ENCODE measurements around the gene CFHR2.

DNA sequence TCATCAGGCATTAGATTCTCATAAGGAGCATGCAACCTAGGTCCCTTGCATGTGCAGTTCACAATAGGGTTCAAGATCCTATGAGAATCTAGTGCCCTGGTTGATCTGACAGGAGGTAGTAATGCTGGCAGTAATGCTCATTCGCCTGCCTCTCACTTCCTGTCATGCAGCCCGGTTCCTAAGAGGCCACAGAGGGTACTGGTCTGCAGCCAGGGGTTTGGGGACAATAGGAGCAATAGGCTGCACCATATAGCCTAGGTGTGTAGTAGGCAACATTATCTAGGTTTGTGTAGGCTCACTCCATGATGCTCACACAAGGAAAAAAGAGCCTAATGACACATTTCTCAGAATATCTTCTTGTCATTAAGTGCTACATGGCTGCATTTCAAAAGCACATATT, 59.6 kb downstream of the CFHR2 start:
- TF ChIP-seq POLR2AphosphoS5 (IDR thresholded peaks at IDR 0.05; ENCODE audit: low read depth, low read length) (no peak), REST (IDR thresholded peaks at IDR 0.05; ENCODE audit: insufficient read depth in 1 of 2, low read depth in 2 of 2, low read length in 2 of 2) (no peak), FOXP2 (optimal IDR thresholded peaks at IDR 0.05; ENCODE audit: borderline replicate concordance, extremely low read depth, extremely low read length, insufficient read depth) (no peak)

Measured in PFSK-1 (cell line).